Endothelial cell of umbilical vein (primary cell): ENCODE measurements around the gene CXXC4. TPM values are rescaled to one million over a fixed set of nuclear protein-coding genes. Genes with fewer than 3 reads are reported as not detected.

Experiments
- BruUV-seq: library from RNA; stranded (reverse); fragments of 400-500 nt; replicated peaks from 2 replicates; lab custom pipeline; 2021; lab: Mats Ljungman, UMichigan
- CTCF ChIA-PET: fragments of 300-600, 350-600 bp; sonication (Branson Sonifier 250); formaldehyde crosslinking; loops from one replicate; lab custom pipeline; 2021; ENCODE audit warnings: antibody characterized with exemption, inconsistent platforms; lab: Charles Lee
- POLR2A ChIA-PET: fragments of 300-600, 350-600 bp; sonication (Branson Sonifier 250); formaldehyde crosslinking; loops from one replicate; lab custom pipeline; 2021; ENCODE audit warnings: antibody characterized with exemption, inconsistent platforms; lab: Charles Lee
- DNase-seq: peaks from one replicate; pipeline ENCODE4 v3.0.0-alpha.2; 2011; ENCODE audit warnings: low read depth, low spot score
- FAIRE-seq: peaks from 2 replicates; lab custom pipeline; 2011; peaks lifted over from hg19 to GRCh38; lab: Jason Lieb, UNC
- H2AFZ ChIP-seq: 2 replicates; pipeline ENCODE4 v1.6.0; 2012; ENCODE audit warnings: low read depth, low read length, control low read depth, inconsistent platforms
- H3K27ac ChIP-seq: 2 replicates; pipeline ENCODE4 v1.5.1; 2011; ENCODE audit warnings: low read depth, mild to moderate bottlenecking, control low read depth, low read length, moderate library complexity; ENCODE audit not compliant: insufficient read depth
- H3K27me3 ChIP-seq, 2 experiments: 2 replicates each; pipeline versions ENCODE4 v1.6.0 to v1.6.1; 2011; ENCODE audit warnings: low read length in 2 of 2, mixed read lengths in 1 of 2; ENCODE audit not compliant: control insufficient read depth in 2 of 2, insufficient read depth in 2 of 2
- H3K36me3 ChIP-seq, 2 experiments: 2 replicates in 1 of 2; 3 replicates in 1 of 2; pipeline ENCODE4 v1.5.1; 2011; ENCODE audit warnings: low read length in 2 of 2, mild to moderate bottlenecking in 1 of 2, moderate library complexity in 1 of 2; ENCODE audit not compliant: control insufficient read depth in 2 of 2, insufficient read depth in 2 of 2; ENCODE audit errors: extremely low read depth in 1 of 2
- H3K4me1 ChIP-seq: 3 replicates; pipeline ENCODE4 v1.5.1; 2011; ENCODE audit warnings: mild to moderate bottlenecking, low read length; ENCODE audit not compliant: control insufficient read depth, insufficient read depth; ENCODE audit errors: extremely low read depth
- H3K4me2 ChIP-seq: 2 replicates; pipeline ENCODE4 v1.6.1; 2011; ENCODE audit warnings: low read length, control low read depth, mixed read lengths; ENCODE audit not compliant: insufficient read depth
- H3K4me3 ChIP-seq, 3 experiments: fragments of 200-600 bp in 1 of 3; sonication (generic), shearing (Covaris generic) in 1 of 3; replicated peaks in 1 of 3; 2 replicates each; pipeline ENCODE4 v1.5.1; 2011 to 2016; ENCODE audit warnings: control low read depth in 3 of 3, low read length in 3 of 3, mild to moderate bottlenecking in 2 of 3, inconsistent platforms in 1 of 3, low read depth in 1 of 3, moderate library complexity in 1 of 3; ENCODE audit not compliant: insufficient read depth in 1 of 3
- H3K79me2 ChIP-seq: 2 replicates; pipeline ENCODE4 v1.6.0; 2012; ENCODE audit warnings: low read length, inconsistent platforms; ENCODE audit not compliant: control insufficient read depth, insufficient read depth
- H3K9ac ChIP-seq: replicated peaks from 2 replicates; pipeline ENCODE3; 2011; ENCODE audit warnings: low read length, control low read depth; ENCODE audit not compliant: insufficient read depth; ENCODE audit errors: extremely low read depth
- H3K9me1 ChIP-seq: replicated peaks from 3 replicates; pipeline ENCODE4 v1.6.0; 2011; ENCODE audit warnings: mild to moderate bottlenecking, low read length; ENCODE audit not compliant: control insufficient read depth, insufficient read depth; ENCODE audit errors: extremely low read depth
- H3K9me3 ChIP-seq: replicated peaks from 2 replicates; pipeline ENCODE4 v1.5.1; 2012; ENCODE audit warnings: low read length, inconsistent platforms; ENCODE audit not compliant: control insufficient read depth, insufficient read depth
- H4K20me1 ChIP-seq: replicated peaks from 2 replicates; pipeline ENCODE3; 2011; ENCODE audit warnings: mild to moderate bottlenecking, low read length; ENCODE audit not compliant: control insufficient read depth, insufficient read depth; ENCODE audit errors: extremely low read depth
- CTCF ChIP-seq, 2 donors: IDR thresholded peaks; 1 replicate in 1 of 2; 2 replicates in 1 of 2; pipeline ENCODE4 v1.5.1; 2011; ENCODE audit warnings: low read length in 2 of 2, mild to moderate bottlenecking in 2 of 2, moderate library complexity in 2 of 2, control low read depth in 1 of 2, inconsistent platforms in 1 of 2, low read depth in 1 of 2; ENCODE audit not compliant: insufficient read depth in 1 of 2; ENCODE audit errors: extremely low read depth in 1 of 2
- EZH2 ChIP-seq: IDR thresholded peaks from 2 replicates; pipeline ENCODE4 v1.6.1; 2012; ENCODE audit warnings: borderline replicate concordance, low read depth, mild to moderate bottlenecking, moderate library complexity, low read length, inconsistent platforms; ENCODE audit not compliant: severe bottlenecking
- FOS ChIP-seq: IDR thresholded peaks from 2 replicates; pipeline ENCODE4 v1.6.1; 2011; ENCODE audit warnings: mild to moderate bottlenecking, low read length, moderate library complexity, borderline replicate concordance; ENCODE audit not compliant: insufficient read depth
- GATA2 ChIP-seq: IDR thresholded peaks from 2 replicates; pipeline ENCODE4 v1.7.0; 2011; ENCODE audit warnings: low read depth, mild to moderate bottlenecking, moderate library complexity, mixed read lengths, low read length; ENCODE audit not compliant: insufficient read length, insufficient read depth
- JUN ChIP-seq: IDR thresholded peaks from 2 replicates; pipeline ENCODE4 v1.6.1; 2011; ENCODE audit warnings: borderline replicate concordance, low read depth; ENCODE audit not compliant: insufficient read length, insufficient read depth
- MAX ChIP-seq: IDR thresholded peaks from 2 replicates; pipeline ENCODE4 v1.6.1; 2011; ENCODE audit not compliant: insufficient read depth, insufficient read length
- MYC ChIP-seq: IDR thresholded peaks from one replicate; pipeline ENCODE4 v1.6.1; 2011; ENCODE audit warnings: mild to moderate bottlenecking, low read depth, low read length
- POLR2A ChIP-seq: IDR thresholded peaks from 2 replicates; pipeline ENCODE4 v1.6.1; 2012; ENCODE audit warnings: low read depth, mild to moderate bottlenecking, control low read depth, low read length
- POLR2AphosphoS5 ChIP-seq: IDR thresholded peaks from 2 replicates; pipeline ENCODE4 v1.6.1; 2012; ENCODE audit warnings: low read depth, mild to moderate bottlenecking, control low read depth, low read length, moderate library complexity; ENCODE audit not compliant: insufficient read depth
- dilution Hi-C: fragments of 300-500 bp; cut with MboI; formaldehyde crosslinking; loops from one replicate; pipeline ENCODE4 v1.15.0; 2019; ENCODE audit warnings: low sequenced_read_pairs; ENCODE audit not compliant: extremely low pct_ligation_motif_present
- intact Hi-C: fragments of 100-400 bp; cut with micrococcal nuclease; formaldehyde crosslinking; loops from one replicate; pipeline ENCODE4 v1.10.0; 2022
- polyA plus RNA-seq, 4 experiments: library from polyadenylated mRNA; depleted of rRNA in 3 of 4; stranded (reverse) in 3 of 4; unstranded in 1 of 4; fragments of >200 nt; gene quantifications; 2 replicates each; pipeline versions ENCODE4 v1.2.1 to v1.2.3, GENCODE V29; 2011 to 2012; ENCODE audit warnings: missing spikeins in 1 of 4
- total RNA-seq: library from RNA; stranded (reverse); gene quantifications from 2 replicates; pipeline ENCODE4 v1.2.3, GENCODE V29; 2021

Gene CXXC4
- total and polyA plus RNA-seq, 2 donors (not counting 3 experiments of a cell fraction or from before 2014, with no cell fraction given): not detected

GRCh38 chr4:104465201-104465600, 29.5 kb downstream of the CXXC4 start:
- intact Hi-C loops: no loop called here
- no TSS peak for BruUV-seq
- Histone ChIP-seq H3K9ac (no peak overlapping the region), H3K9me3 (no peaks in the 10 kb centered on the region), H3K4me2 (no peak overlapping the region), H3K79me2 (no peaks in the 10 kb centered on the region), H2AFZ (no peak overlapping the region), H3K9me1 (no peaks in the 10 kb centered on the region), H3K27ac (no peak overlapping the region), H3K36me3 (no peaks in the 10 kb centered on the region), H3K27me3 (no peaks in the 10 kb centered on the region), H4K20me1 (no peaks in the 10 kb centered on the region), H3K4me1 (no peaks in the 10 kb centered on the region), H3K4me3 (no peak overlapping the region)
- TF ChIP-seq MAX (no peak), POLR2AphosphoS5 (no peak), JUN (no peak), FOS (no peak), MYC (no peak), EZH2 (no peak), POLR2A (no peak), CTCF (IDR thresholded peaks at IDR 0.05; ENCODE audit: extremely low read depth in 1 of 2, insufficient read depth in 1 of 2, low read depth in 1 of 2, low read length in 2 of 2) (no peak), GATA2 (no peak)
- ChIA-PET CTCF (no interaction called here), POLR2A (no interaction called here)
- DNase-seq (no peak), FAIRE-seq (no peak)
- dilution Hi-C loops: no loop called here
